Dendritic cell treated with granulocyte-macrophage colony-stimulating factor and Interleukin-4, amounts not matched to agents 40 ng/mL and 50 ng/mL, for 4 days (primary cell): ENCODE data around the gene PPCDC.

Experiments used
- H3K27ac Mint-ChIP-seq: one replicate; pipeline ENCODE4 v1.8.0; 2022; ENCODE audit warnings: mild to moderate bottlenecking, mixed read lengths
- H3K27me3 Mint-ChIP-seq: one replicate; pipeline ENCODE4 v1.8.0; 2022; ENCODE audit warnings: mild to moderate bottlenecking, mixed read lengths
- H3K36me3 Mint-ChIP-seq: one replicate; pipeline ENCODE4 v1.8.0; 2022; ENCODE audit warnings: low read depth, mixed read lengths
- H3K4me1 Mint-ChIP-seq: one replicate; pipeline ENCODE4 v1.8.0; 2022; ENCODE audit warnings: low read depth, mixed read lengths
- H3K4me3 Mint-ChIP-seq: one replicate; pipeline ENCODE4 v1.8.0; 2022; ENCODE audit warnings: mild to moderate bottlenecking, moderate library complexity, mixed read lengths
- H3K9me3 Mint-ChIP-seq: one replicate; pipeline ENCODE4 v1.8.0; 2022; ENCODE audit warnings: mixed read lengths
- intact Hi-C: fragments of 100-400 bp; cut with micrococcal nuclease; formaldehyde crosslinking; loops from one replicate; pipeline ENCODE4 v1.15.0; 2022

Gene PPCDC

DNA sequence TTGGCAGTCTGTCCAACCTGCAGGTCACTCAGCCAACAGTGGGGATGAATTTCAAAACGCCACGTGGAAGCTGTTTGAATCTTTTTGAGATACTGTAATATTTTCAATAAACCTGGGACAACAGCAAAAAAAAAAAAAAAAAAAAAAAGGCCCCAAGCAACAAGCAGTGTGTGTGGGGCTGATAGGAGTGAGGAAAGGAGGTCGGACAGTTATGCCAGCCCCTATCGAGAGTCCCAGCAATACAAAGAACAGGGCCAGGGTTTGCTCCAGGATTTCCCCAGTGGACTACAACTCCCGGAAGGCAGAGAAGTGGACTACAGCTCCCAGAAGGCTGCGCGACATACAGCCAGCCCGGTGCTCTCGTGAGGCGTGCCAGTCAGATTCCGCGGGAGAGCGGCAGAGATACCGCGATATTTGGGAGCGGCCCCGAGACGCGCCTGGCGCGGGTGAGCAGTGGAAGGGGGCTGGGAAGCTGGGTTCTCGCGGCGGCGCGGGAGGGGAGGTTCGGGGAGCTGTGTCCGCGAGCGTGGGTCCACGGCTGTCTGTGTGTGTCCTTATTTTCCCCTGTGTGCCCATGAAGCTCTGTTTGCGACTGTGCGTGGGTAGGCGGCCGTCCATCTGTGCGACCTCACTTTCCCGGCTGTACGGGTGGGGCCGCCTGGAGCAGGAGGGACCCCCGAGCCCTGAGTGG, at the start of gene PPCDC:
TSS of gene PPCDC (plus strand) at position 410 of the 691 bp plus-strand sequence. CDS start 4,729 bp downstream, outside the sequence.
- Mint-ChIP-seq H3K36me3 (peaks cover 33% of the 10 kb centered on the region), H3K27ac (peak within 1 kb of the TSS; percentile 93), H3K9me3 (no peaks in the 10 kb centered on the region), H3K4me1 (peaks cover 63% of the 10 kb centered on the region), H3K4me3 (peak within 1 kb of the TSS; percentile 82), H3K27me3 (no peaks in the 10 kb centered on the region)
- intact Hi-C loops = loop anchor here (1.0 to 10.0 kb wide), 3 partner anchors 28 to 431 kb away; partner anchors contain the start of genes RPP25, SCAMP5 and SIN3A

DNA sequence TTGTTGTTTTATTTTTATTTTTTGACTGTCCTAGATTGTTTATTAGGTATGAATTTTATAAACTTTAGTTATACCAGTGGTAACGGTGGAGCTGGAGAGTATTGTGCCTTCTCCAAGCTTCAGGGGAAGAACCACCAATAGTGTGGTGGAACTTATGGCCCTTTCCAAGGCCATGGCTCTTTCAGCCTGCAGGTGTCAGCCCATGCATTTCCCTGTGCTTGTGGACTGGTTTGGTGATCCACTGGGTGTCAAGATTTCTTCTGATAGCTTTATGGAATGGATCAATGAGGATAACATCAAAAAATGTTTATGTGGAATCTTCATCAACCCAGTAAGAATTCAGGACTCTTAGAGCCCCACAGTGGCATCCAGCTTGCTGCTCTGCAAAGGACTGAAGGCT, 47.2 kb upstream of the PPCDC start:
- Mint-ChIP-seq H3K4me1 (no peaks in the 10 kb centered on the region), H3K4me3 (no peak overlapping the region), H3K9me3 (no peaks in the 10 kb centered on the region), H3K27me3 (peaks cover 20% of the 10 kb centered on the region), H3K36me3 (no peaks in the 10 kb centered on the region), H3K27ac (no peak overlapping the region)
- intact Hi-C loops = no loop called here

GRCh38 chr15:74977599-74977998, 45.8 kb upstream of the PPCDC start:
- no peak overlapping the region for H3K27ac Mint-ChIP-seq
- no peak overlapping the region for H3K4me3 Mint-ChIP-seq
- intact Hi-C loops = no loop called here
- H3K27me3 Mint-ChIP-seq = peaks cover 21% of the 10 kb centered on the region
- H3K4me1 Mint-ChIP-seq = no peaks in the 10 kb centered on the region
- H3K36me3 Mint-ChIP-seq = no peaks in the 10 kb centered on the region
- no peaks in the 10 kb centered on the region for H3K9me3 Mint-ChIP-seq

DNA sequence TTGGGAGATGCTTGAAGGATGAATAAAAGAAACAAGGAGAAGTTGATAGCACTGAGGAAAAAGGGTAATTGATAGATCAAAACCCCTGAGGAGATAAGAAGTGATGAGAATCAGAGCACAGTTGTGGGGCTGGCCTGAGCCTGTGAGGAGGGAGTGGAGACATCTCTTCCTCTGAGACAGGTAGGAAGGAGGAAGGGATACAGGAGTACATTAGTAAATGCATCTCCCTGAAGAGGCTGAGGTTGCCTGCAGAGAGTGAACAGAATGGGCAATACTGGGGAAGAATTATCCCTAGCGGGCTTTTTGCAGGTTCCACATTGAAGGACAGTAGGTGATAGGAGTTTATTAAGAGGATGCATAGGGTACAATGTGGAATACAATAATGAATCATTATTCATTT, 45.3 kb upstream of the PPCDC start:
- Mint-ChIP-seq H3K9me3 (no peaks in the 10 kb centered on the region), H3K27me3 (peaks cover 18% of the 10 kb centered on the region), H3K27ac (no peak overlapping the region), H3K4me3 (no peak overlapping the region), H3K4me1 (no peaks in the 10 kb centered on the region), H3K36me3 (no peaks in the 10 kb centered on the region)
- intact Hi-C loops = no loop called here

DNA sequence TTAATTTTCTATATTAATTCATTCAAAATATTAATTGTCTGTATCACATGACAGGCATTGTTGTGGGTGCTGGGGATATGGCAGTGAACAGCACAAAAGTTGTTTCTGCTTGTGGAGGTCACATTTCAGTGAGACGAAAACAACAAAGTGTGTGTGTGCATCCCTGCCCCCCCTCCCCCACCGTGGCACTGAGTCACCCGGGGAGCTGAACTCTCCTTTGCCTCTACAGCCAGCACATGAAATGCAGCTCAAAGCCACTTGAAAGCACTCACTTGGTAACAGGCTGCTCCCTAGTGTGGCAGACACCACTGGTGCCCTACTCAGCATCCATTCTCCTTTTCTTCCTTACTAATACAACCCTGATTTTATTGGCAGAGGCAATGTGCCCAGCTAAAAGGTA, 44.9 kb upstream of the PPCDC start:
- intact Hi-C loops = no loop called here
- Mint-ChIP-seq H3K27me3 (peaks cover 18% of the 10 kb centered on the region), H3K4me1 (peaks cover under 1% of the 10 kb centered on the region), H3K27ac (no peak overlapping the region), H3K4me3 (no peak overlapping the region), H3K36me3 (no peaks in the 10 kb centered on the region), H3K9me3 (no peaks in the 10 kb centered on the region)

DNA sequence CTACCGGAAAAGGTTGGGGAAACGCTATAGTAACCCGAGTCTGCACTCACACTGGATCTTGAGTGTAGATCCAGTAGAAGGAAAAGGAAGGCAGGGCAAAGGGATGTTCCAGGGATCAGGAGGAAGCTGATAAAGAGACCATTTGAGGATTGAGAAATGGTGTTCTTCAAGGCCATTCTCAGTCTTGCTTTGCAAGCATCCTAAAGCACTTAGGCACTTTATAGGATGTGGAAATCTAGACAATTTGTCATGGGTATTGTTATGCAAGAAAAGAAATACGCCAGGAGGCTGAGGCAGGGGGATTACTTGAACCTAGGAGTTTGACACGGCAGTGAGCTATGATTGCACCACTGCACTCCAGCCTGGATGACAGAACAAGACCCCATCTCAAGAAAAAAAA, 41.2 kb upstream of the PPCDC start:
- no peaks in the 10 kb centered on the region for H3K36me3 Mint-ChIP-seq
- no peak overlapping the region for H3K4me3 Mint-ChIP-seq
- intact Hi-C loops = no loop called here
- H3K9me3 Mint-ChIP-seq = no peaks in the 10 kb centered on the region
- H3K4me1 Mint-ChIP-seq = peaks cover 7% of the 10 kb centered on the region
- H3K27ac Mint-ChIP-seq = no peak overlapping the region
- peaks cover 25% of the 10 kb centered on the region for H3K27me3 Mint-ChIP-seq

- Mint-ChIP-seq H3K9me3 (no peaks in the 10 kb centered on the region), H3K27me3 (peaks cover 28% of the 10 kb centered on the region), H3K4me3 (no peak overlapping the region), H3K36me3 (no peaks in the 10 kb centered on the region), H3K27ac (no peak overlapping the region), H3K4me1 (peaks cover 7% of the 10 kb centered on the region)
- intact Hi-C loops = no loop called here
Measured at GRCh38 chr15:74983725-74984231, 39.6 kb upstream of the PPCDC start.

GRCh38 chr15:74988007-74988800, 35.2 kb upstream of the PPCDC start:
- intact Hi-C loops = no loop called here
- H3K36me3 Mint-ChIP-seq = no peaks in the 10 kb centered on the region

DNA sequence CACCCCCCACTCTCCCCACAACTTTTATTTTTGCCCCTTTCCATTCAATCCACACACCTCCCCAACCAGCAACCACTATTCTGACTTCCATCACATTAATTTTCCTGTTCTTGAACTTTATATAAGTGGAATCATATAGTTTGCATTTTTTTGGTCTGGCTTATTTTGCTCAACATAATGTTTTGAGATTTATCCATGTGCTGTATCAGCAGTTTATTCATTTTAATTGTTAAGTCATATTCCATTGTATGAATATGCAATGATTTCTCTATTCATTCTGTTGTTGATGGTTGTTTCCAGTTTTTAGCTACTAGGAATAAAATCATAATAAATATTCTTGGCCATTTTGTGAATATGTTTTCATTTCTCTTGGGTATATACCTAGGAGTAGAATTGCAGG, 33.9 kb upstream of the PPCDC start:
- intact Hi-C loops = no loop called here
- Mint-ChIP-seq H3K9me3 (no peaks in the 10 kb centered on the region), H3K27me3 (peaks cover 24% of the 10 kb centered on the region), H3K4me3 (no peak overlapping the region), H3K27ac (no peak overlapping the region), H3K4me1 (no peaks in the 10 kb centered on the region), H3K36me3 (no peaks in the 10 kb centered on the region)

More at GRCh38 chr15:74988007-74988800, 35.2 kb upstream of the PPCDC start:
- peaks cover 7% of the 10 kb centered on the region for H3K4me1 Mint-ChIP-seq
- H3K4me3 Mint-ChIP-seq = no peak overlapping the region
- no peaks in the 10 kb centered on the region for H3K9me3 Mint-ChIP-seq
- H3K27ac Mint-ChIP-seq = no peak overlapping the region
- peaks cover 27% of the 10 kb centered on the region for H3K27me3 Mint-ChIP-seq

DNA sequence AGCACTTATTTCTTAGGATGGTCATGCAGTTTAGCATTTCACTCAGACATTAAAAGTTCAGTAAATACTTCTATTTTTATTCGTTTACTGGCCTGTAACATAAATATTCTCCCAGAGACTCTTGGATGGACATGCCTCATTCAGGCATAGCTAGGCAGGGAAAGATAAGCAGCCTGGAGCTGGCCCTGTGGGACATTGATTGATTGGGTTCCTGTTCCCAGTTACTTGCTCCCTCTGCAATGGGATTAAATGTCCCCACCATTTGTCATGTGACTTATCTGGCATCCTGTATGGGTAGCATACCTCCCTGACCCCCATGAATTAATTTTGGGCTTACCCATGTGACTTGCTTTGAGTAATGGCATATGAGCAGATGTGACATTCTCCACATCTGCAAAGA, 30.8 kb upstream of the PPCDC start:
- Mint-ChIP-seq H3K9me3 (no peaks in the 10 kb centered on the region), H3K27me3 (peaks cover 38% of the 10 kb centered on the region), H3K4me1 (peaks cover 23% of the 10 kb centered on the region), H3K36me3 (no peaks in the 10 kb centered on the region), H3K4me3 (no peak overlapping the region), H3K27ac (no peak overlapping the region)
- intact Hi-C loops = no loop called here

GRCh38 chr15:74994236-74994635, 29.2 kb upstream of the PPCDC start:
- Mint-ChIP-seq H3K4me1 (peaks cover 23% of the 10 kb centered on the region), H3K4me3 (no peak overlapping the region), H3K27ac (no peak overlapping the region), H3K27me3 (peaks cover 43% of the 10 kb centered on the region), H3K9me3 (no peaks in the 10 kb centered on the region), H3K36me3 (no peaks in the 10 kb centered on the region)
- intact Hi-C loops = no loop called here

DNA sequence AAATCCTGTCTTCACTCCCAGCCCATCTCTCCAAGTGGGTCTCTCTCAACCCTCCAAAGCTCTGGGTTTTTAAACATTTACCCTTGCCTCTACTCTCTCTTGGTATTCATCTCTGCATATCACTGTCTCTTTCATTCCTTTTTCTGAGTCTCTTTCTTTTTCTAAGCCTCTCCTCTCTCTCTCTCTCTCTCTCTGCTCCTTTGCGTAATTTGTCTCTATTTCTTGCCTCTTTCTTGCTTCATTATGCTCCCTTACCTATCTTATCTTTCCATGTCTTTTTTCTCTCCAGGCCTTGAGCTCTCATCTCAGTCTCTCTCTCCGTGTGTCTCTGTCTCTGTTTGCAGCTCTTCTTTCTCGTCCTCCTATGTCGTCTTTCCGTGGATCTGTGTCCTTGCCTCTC, 28.7 kb upstream of the PPCDC start:
- no peaks in the 10 kb centered on the region for H3K36me3 Mint-ChIP-seq
- no peak overlapping the region for H3K27ac Mint-ChIP-seq
- H3K9me3 Mint-ChIP-seq = no peaks in the 10 kb centered on the region
- H3K4me3 Mint-ChIP-seq = no peak overlapping the region
- intact Hi-C loops = loop anchor here (1.0 kb wide), 1 partner anchor 29 kb away; the partner anchor contains the start of gene PPCDC
- H3K27me3 Mint-ChIP-seq = peaks cover 45% of the 10 kb centered on the region
- peaks cover 23% of the 10 kb centered on the region for H3K4me1 Mint-ChIP-seq

- Mint-ChIP-seq H3K27me3 (peaks cover 45% of the 10 kb centered on the region), H3K36me3 (no peaks in the 10 kb centered on the region), H3K4me3 (peak within 1 kb of the TSS; percentile 53), H3K9me3 (no peaks in the 10 kb centered on the region), H3K27ac (no peak within 1 kb of the TSS), H3K4me1 (peaks cover 23% of the 10 kb centered on the region)
- intact Hi-C loops = loop anchor here (1.0 kb wide), 1 partner anchor 28 kb away; the partner anchor contains the start of gene PPCDC
Measured at GRCh38 chr15:74995182-74995778, 28.1 kb upstream of the PPCDC start, which contains the start of gene SCAMP5. Gene SCAMP5 (plus strand): TSS chr15:74995563. CDS start chr15:75011840, 16,277 bp downstream.
